GM12891 (cell line): Measurements from ENCODE around the gene OR10S1.

Source experiments
- POLR2A ChIP-seq: IDR thresholded peaks from 2 replicates; pipeline ENCODE4 v1.6.1; 2011; ENCODE audit warnings: low read depth, low read length, control low read depth
- POLR2AphosphoS5 ChIP-seq: IDR thresholded peaks from 2 replicates; pipeline ENCODE4 v1.6.1; 2011; ENCODE audit warnings: low read depth, low read length, control low read depth

DNA sequence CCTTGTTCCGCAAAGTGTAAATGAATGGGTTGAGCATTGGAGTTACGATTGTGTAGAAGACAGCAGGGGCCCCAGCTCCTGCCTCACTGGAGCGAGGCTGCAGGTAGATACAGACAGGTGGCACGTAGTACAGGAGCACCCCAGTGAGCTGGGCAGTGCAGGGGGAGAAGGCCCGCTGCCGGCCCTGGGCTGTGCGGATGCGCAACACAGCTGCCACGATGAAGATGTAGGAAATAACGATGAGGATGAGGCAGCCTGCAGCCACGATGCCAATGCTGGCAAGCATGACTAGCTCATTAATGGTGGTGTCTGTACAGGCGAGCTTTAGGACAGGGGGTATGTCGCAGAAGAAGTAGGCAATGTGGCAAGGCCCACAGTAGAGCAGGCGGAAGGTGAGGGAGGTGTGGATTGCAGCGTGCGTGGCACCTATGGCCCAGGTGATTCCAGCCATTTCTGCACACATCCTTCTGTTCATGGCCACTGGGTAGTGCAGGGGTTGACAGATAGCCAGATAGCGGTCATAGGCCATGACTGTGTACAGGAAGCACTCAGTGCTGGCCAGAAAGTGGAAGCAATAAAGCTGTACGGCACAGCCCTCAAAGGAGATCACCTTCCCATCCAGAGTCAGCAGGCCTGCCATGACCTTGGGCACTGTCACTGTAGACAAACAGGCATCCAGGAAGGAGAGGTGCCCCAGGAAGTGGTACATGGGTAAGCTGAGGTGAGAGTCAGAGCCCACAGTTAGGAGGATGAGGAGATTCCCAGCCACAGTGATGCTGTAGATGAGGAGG is 616 bp downstream of the OR10S1 start:
- TF ChIP-seq POLR2AphosphoS5 (no peak), POLR2A (no peak)
